ENCODE measurements around the gene SLFNL1.

The SLFNL1 gene

GRCh38 chr1:40986956-40987355, 34.6 kb downstream of the SLFNL1 start:
- DNase-seq (ENCODE audit: low read depth in 2 of 2), result no peak

GRCh38 chr1:40986328-40986783, 35.2 kb downstream of the SLFNL1 start:
- no peak for DNase-seq (ENCODE audit: low read depth in 2 of 2)

GRCh38 chr1:40985875-40986274, 35.6 kb downstream of the SLFNL1 start:
- DNase-seq (ENCODE audit: low read depth in 2 of 2), result no peak

GRCh38 chr1:40985161-40985560, 36.4 kb downstream of the SLFNL1 start:
- DNase-seq (ENCODE audit: low read depth in 2 of 2), result no peak

- DNase-seq (ENCODE audit: low read depth in 2 of 2), result no peak
These were observed 37.0 kb downstream of the SLFNL1 start for GRCh38 chr1:40984531-40984930.

- no peak for DNase-seq (ENCODE audit: low read depth in 2 of 2)
These were observed 37.5 kb downstream of the SLFNL1 start for GRCh38 chr1:40984066-40984465.

- DNase-seq (ENCODE audit: low read depth in 2 of 2), result no peak
These were observed 38.2 kb downstream of the SLFNL1 start for GRCh38 chr1:40983286-40983685.

GRCh38 chr1:40982721-40983120, 38.8 kb downstream of the SLFNL1 start:
- no peak for DNase-seq (ENCODE audit: low read depth in 2 of 2)

- no peak for DNase-seq (ENCODE audit: low read depth in 2 of 2)
These were observed 39.7 kb downstream of the SLFNL1 start for GRCh38 chr1:40981691-40982448.

- DNase-seq (ENCODE audit: low read depth in 2 of 2), result peak in 1 of 2 donors; percentile 26
These were observed 40.9 kb downstream of the SLFNL1 start for GRCh38 chr1:40980453-40981121.

- no peak for DNase-seq (ENCODE audit: low read depth in 2 of 2)
These were observed 41.5 kb downstream of the SLFNL1 start for GRCh38 chr1:40980068-40980452.

GRCh38 chr1:40979241-40980067, 42.1 kb downstream of the SLFNL1 start, which contains the start of gene CTPS1:
TSS of gene CTPS1 (plus strand) at chr1:40979696. CDS start at chr1:40983291, 3,595 bp downstream.
- peak; percentile 93 to 95 for DNase-seq (ENCODE audit: low read depth in 2 of 2)

- DNase-seq (ENCODE audit: low read depth in 2 of 2), result no peak
These were observed 42.7 kb downstream of the SLFNL1 start for GRCh38 chr1:40978886-40979240.

- no peak for DNase-seq (ENCODE audit: low read depth in 2 of 2)
These were observed 43.8 kb downstream of the SLFNL1 start for GRCh38 chr1:40977716-40978115.

GRCh38 chr1:40976952-40977690, 44.4 kb downstream of the SLFNL1 start:
- DNase-seq (ENCODE audit: low read depth in 2 of 2), result no peak

GRCh38 chr1:40974945-40975344, 46.6 kb downstream of the SLFNL1 start:
- DNase-seq (ENCODE audit: low read depth in 2 of 2), result no peak

GRCh38 chr1:40973912-40974311, 47.6 kb downstream of the SLFNL1 start:
- DNase-seq (ENCODE audit: low read depth in 2 of 2), result no peak

GRCh38 chr1:40971966-40972365, 49.6 kb downstream of the SLFNL1 start:
- DNase-seq (ENCODE audit: low read depth in 2 of 2), result no peak

- DNase-seq (ENCODE audit: low read depth in 2 of 2), result no peak
These were observed 52.1 kb downstream of the SLFNL1 start for GRCh38 chr1:40969445-40969844.

- no peak for DNase-seq (ENCODE audit: low read depth in 2 of 2)
These were observed 55.1 kb downstream of the SLFNL1 start for GRCh38 chr1:40966417-40966816.

Data from stimulated activated CD4-positive, alpha-beta T cell treated with anti-CD3 and anti-CD28 coated beads, Interleukin-1b, Interleukin-23, amount 100 ng/mL, for 1 hour (primary cell).